ENCODE data around the gene SAYSD1.

SAYSD1 gene

DNA sequence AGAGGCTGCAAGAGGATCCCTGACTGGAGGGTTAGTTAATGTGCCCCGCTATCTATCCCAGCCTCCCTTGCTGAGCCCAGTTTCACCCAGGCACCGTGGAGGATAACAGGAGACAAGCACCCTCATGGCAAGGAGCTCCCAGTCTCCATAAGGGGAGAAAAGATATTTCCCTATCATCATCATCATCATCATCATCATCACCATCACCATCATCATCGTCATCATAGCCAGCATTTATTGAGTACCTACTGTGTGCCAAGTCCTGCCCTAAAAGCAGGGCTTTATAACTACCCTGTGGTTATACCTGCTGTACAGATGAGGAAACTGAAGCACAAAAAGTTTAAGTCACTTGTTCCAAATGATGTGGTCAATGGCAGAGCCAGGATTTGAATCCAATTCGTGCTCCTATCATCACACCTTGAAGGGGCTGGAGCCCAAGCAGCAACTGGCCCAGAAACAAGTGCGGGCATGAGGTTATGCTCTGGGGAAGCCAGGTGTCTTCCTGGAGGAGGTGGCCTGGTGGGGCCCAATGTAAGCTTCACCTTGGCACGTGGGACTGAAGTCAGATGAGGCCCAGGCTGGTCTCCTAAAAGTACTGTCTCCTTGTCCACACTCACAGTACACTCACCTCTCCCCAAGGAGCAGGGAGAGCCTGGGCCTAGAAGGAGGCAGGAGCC, 56.4 kb downstream of the SAYSD1 start:
- DNase-seq (ENCODE audit: low spot score): no peak

DNA sequence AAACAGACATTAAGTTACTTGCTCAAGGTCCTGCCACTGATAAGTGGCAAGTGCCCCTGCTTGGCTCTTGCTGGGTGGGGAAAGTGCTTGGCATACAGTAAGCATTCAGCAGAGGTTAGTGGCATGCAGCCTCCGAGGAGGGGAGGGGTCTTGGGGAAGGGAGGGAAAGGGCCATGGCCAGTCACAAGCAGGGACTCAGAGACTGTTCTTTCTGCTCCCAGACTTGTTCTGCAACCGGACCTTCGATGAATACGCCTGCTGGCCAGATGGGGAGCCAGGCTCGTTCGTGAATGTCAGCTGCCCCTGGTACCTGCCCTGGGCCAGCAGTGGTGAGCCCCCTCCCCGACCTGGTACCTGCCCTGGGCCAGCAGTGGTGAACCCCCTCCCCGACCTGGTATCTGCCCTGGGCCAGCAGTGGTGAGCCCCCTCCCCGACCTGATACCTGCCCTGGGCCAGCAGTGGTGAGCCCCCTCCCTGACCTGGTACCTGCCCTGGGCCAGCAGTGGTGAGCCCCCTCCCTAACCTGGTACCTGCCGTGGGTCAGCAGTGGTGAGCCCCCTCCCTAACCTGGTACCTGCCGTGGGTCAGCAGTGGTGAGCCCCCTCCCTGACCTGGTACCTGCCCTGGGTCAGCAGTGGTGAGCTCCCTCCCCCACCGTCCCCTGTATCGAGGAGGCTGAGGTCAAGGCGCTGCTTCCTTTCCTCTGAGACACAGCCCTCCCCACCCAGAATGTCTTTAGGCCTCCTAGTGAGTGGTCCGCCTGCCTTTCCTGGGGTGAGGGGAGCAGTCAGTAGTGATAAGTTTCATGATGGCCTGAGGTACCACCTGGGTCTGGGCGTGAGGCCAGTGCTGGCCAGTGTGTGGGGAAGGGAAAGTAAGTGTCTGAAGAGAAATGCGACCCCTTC, 57.5 kb downstream of the SAYSD1 start:
- no peak for DNase-seq (ENCODE audit: low spot score)

DNA sequence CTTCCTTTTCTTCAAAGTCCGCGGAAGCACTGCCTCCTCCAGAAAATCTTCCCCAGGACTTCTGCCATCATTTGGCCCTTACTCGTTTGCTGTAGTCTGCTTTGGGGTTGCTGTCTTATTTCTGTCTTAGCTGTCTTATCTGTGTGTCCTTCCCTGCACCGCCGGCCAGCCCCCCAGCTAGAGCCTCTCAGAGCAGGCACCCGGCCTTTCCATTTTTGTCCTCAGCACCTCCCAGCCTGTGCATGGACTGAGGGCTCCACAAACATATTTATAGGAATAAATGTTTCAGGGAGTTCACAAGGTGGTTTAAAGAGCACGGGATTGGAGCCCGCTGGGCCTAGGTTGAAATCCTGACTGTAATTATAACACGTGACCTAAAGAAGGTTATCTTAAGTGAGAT, 58.3 kb downstream of the SAYSD1 start:
- DNase-seq (ENCODE audit: low spot score): no peak

GRCh38 chr6:39056191-39056590, 58.8 kb downstream of the SAYSD1 start:
- DNase-seq (ENCODE audit: low spot score): no peak

GRCh38 chr6:39055661-39056060, 59.3 kb downstream of the SAYSD1 start:
- no peak for DNase-seq (ENCODE audit: low spot score)

DNA sequence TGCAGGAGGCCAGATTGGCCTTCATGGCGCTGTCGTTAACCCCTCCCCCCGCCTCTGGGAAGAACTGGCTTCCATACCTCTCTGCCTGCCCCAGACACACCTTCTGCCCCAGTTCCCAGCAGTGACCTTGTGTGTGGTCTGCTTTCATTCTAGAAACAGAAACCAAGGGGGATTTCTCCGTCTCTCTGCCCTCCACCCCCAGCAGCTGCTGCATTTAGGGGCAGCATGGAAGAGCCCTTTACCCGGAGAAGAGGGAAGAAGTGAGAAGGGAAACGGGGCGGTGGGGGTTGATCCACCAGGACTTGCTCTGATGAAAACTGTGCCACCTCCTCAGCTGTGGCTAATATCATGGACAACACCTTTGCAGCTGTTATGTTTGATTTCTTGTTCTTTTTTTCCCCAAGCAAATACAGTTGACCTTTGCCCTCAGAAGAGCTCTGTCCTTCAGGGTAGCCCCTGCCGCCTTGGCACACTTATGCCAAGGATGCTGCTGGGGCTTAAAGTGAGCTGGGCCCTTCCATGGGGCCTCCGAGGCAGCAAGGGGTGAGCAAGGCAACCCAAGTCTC, 60.3 kb downstream of the SAYSD1 start:
- DNase-seq (ENCODE audit: low spot score): no peak

All from CD4-positive, alpha-beta T cell treated with Interleukin-15 for 4 hours (primary cell).